Omental fat pad (tissue), 4 donors: ENCODE measurements around the gene PSTPIP2. TPM values are rescaled to one million over a fixed set of nuclear protein-coding genes. Genes with fewer than 3 reads are reported as not detected.
"Not testable (repeated sequence)": the region's sequence is repeated elsewhere in the genome, so short reads cannot be mapped to it uniquely, and the experiment has no call there.

Source experiments
- ATAC-seq: fragments of 150-250 bp; one replicate; pipeline ENCODE4 v1.9.1; 2016; ENCODE audit warnings: mild to moderate bottlenecking, moderate library complexity; ENCODE audit not compliant: low FRiP score
- DNase-seq: peaks from one replicate; pipeline ENCODE4 v3.0.0-alpha.2; 2019; ENCODE audit warnings: low spot score
- CTCF ChIP-seq, 3 donors: fragments of 450-650 bp; IDR thresholded peaks; one replicate each; pipeline ENCODE4 v1.5.1; 2016 to 2017; ENCODE audit warnings: antibody characterized with exemption in 3 of 3, mild to moderate bottlenecking in 3 of 3, moderate library complexity in 2 of 3
- total RNA-seq, 4 donors: library from RNA; depleted of rRNA; stranded (reverse); fragments of >200 nt; gene quantifications; one replicate each; pipeline ENCODE4 v1.1.0, GENCODE V29; 2016

Gene PSTPIP2
- total RNA-seq, 4 donors from 2014 or later, result 4.4 to 17.0 (median 8.2) TPM

- peak in 2 of 3 donors; percentile 10 to 25 for TF ChIP-seq CTCF (IDR thresholded peaks at IDR 0.05)
- DNase-seq, result no peak
- peak; percentile 85 for ATAC-seq
These were observed 97.9 kb downstream of the PSTPIP2 start for GRCh38 chr18:45974088-45974536.

GRCh38 chr18:45967007-45967706, 104.9 kb downstream of the PSTPIP2 start, which contains the start of gene EPG5:
EPG5 (minus strand) TSS chr18:45967329; CDS start chr18:45967239, 90 bp downstream.
- DNase-seq, result peak; percentile 87
- no peak for TF ChIP-seq CTCF (IDR thresholded peaks at IDR 0.05)
- ATAC-seq, result peak; percentile 100

GRCh38 chr18:45964913-45965312, 107.1 kb downstream of the PSTPIP2 start:
- not testable (repeated sequence) for DNase-seq, ATAC-seq

GRCh38 chr18:45962866-45963265, 109.2 kb downstream of the PSTPIP2 start:
- ATAC-seq, result no peak
- no peak for TF ChIP-seq CTCF (IDR thresholded peaks at IDR 0.05)
- DNase-seq, result no peak

- TF ChIP-seq CTCF (IDR thresholded peaks at IDR 0.05), result no peak
- ATAC-seq (no peak), DNase-seq (no peak)
These were observed 109.6 kb downstream of the PSTPIP2 start for GRCh38 chr18:45962461-45962860.

- DNase-seq, ATAC-seq: not testable (repeated sequence)
These were observed 112.6 kb downstream of the PSTPIP2 start for GRCh38 chr18:45959484-45959883.

- ATAC-seq, result no peak
- no peak for DNase-seq
- TF ChIP-seq CTCF (IDR thresholded peaks at IDR 0.05), result no peak
These were observed 113.3 kb downstream of the PSTPIP2 start for GRCh38 chr18:45958730-45959129.

- no peak for TF ChIP-seq CTCF (IDR thresholded peaks at IDR 0.05)
- DNase-seq (no peak), ATAC-seq (no peak)
These were observed 114.0 kb downstream of the PSTPIP2 start for GRCh38 chr18:45958027-45958426.
